NCI-H2196 treated with DMSO at 0.1 percent for 48 hours (cell line): ENCODE results near the gene NOL7.
A peak's percentile ranks its signal among the peaks of the same experiment; 100 is the strongest.

Experiments
- DNase-seq: peaks from one replicate; lab custom pipeline; 2025; ENCODE audit not compliant: unreplicated experiment; lab: John Stamatoyannopoulos, UW

The NOL7 gene

GRCh38 chr6:13614926-13615791 lies at the start of gene NOL7:
TSS of gene NOL7 (plus strand) at chr6:13615335. CDS start at chr6:13615359, 24 bp downstream.
- DNase-seq: peak; percentile 94

GRCh38 chr6:13565921-13566320 lies 49.2 kb upstream of the NOL7 start:
- no peak for DNase-seq

- no peak for DNase-seq
Measured at GRCh38 chr6:13566500-13566899, 48.6 kb upstream of the NOL7 start.

- DNase-seq: no peak
Measured at GRCh38 chr6:13568970-13569369, 46.2 kb upstream of the NOL7 start.

- no peak for DNase-seq
Measured at GRCh38 chr6:13572240-13572639, 42.9 kb upstream of the NOL7 start.

GRCh38 chr6:13572951-13573654 lies 42.0 kb upstream of the NOL7 start:
- DNase-seq: no peak

- no peak for DNase-seq
Measured at GRCh38 chr6:13573669-13574110, 41.4 kb upstream of the NOL7 start.

GRCh38 chr6:13574149-13574570 lies 41.0 kb upstream of the NOL7 start:
- DNase-seq: peak; percentile 84

GRCh38 chr6:13574571-13575376 lies 40.4 kb upstream of the NOL7 start, which contains the start of gene SIRT5:
TSS of gene SIRT5 (plus strand) at chr6:13574601. CDS start at chr6:13584111, 9,510 bp downstream.
- DNase-seq: peak; percentile 89

GRCh38 chr6:13575377-13575775 lies 39.8 kb upstream of the NOL7 start:
- DNase-seq: no peak

- DNase-seq: no peak
Measured at GRCh38 chr6:13576017-13576416, 39.1 kb upstream of the NOL7 start.

- no peak for DNase-seq
Measured at GRCh38 chr6:13577926-13578325, 37.2 kb upstream of the NOL7 start.

- DNase-seq: no peak
Measured at GRCh38 chr6:13579911-13580310, 35.2 kb upstream of the NOL7 start.

GRCh38 chr6:13581700-13582229 lies 33.4 kb upstream of the NOL7 start:
- no peak for DNase-seq

- no peak for DNase-seq
Measured at GRCh38 chr6:13586603-13587542, 28.3 kb upstream of the NOL7 start.

GRCh38 chr6:13589801-13590200 lies 25.3 kb upstream of the NOL7 start:
- no peak for DNase-seq

- no peak for DNase-seq
Measured at GRCh38 chr6:13590574-13591153, 24.5 kb upstream of the NOL7 start.

- DNase-seq: no peak
Measured at GRCh38 chr6:13591205-13591921, 23.8 kb upstream of the NOL7 start.

- no peak for DNase-seq
Measured at GRCh38 chr6:13593103-13593502, 22.0 kb upstream of the NOL7 start.
